ENCODE measurements around the gene GBA2. TPM values are rescaled to one million over a fixed set of nuclear protein-coding genes. Genes with fewer than 3 reads are reported as not detected.
A peak's percentile ranks its signal among the peaks of the same experiment; 100 is the strongest.

The GBA2 gene
- total RNA-seq, 1 donor from 2014 or later, result 43.6 TPM

DNA sequence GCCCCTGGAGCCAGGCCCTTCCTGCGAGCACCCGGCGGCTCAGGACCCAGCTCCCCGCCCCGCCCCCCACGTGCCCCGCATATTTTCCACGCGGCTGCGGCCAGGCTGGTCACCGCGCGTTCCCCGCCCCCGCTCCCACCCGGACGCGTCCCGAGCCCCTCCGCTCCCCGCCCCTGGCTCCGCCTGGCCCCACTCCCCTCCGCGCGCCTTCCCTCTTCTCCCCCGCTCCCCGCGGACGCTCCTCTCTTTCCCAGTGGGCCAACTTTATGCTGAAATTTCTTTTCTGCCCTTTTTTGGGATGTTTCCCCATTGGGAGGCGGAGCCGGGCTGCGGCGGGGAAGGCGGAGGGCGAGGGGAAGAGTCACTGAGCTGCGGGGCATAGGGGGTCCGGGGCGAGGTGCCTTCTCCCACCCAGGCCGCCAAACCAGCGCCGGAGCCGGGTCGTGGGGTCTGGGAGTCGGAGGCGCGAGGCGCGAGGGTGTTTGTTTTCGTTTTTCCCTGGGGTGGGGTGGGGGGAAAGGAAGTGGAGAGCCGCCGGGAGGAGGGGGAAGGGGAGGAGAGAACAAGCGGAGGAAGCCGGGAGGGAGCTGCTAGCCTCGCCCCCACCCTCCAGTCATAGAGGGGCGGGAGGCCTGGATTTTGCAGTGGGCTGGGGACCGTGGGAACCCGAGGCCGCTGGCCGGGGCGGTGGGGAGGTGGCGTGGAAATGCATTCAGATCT is 58.3 kb downstream of the GBA2 start:
- DNase-seq, result peak; percentile 91

DNA sequence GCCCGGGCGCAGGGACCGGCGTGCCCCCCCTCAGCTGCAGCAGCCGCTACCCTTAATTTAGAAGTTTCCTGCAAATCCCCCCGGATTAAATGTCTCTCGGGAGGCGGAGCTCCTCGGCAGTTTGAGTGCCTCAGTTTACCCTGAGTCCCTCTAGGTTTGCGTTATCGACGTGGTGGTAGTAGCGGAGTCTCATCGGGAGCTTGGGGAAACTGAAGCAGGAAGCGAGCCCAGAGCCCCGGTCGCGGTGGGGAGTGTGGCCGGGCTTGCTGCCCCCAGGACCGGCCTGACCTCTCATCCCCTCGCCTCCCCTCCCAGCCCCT is 58.8 kb downstream of the GBA2 start:
- no peak for DNase-seq

DNA sequence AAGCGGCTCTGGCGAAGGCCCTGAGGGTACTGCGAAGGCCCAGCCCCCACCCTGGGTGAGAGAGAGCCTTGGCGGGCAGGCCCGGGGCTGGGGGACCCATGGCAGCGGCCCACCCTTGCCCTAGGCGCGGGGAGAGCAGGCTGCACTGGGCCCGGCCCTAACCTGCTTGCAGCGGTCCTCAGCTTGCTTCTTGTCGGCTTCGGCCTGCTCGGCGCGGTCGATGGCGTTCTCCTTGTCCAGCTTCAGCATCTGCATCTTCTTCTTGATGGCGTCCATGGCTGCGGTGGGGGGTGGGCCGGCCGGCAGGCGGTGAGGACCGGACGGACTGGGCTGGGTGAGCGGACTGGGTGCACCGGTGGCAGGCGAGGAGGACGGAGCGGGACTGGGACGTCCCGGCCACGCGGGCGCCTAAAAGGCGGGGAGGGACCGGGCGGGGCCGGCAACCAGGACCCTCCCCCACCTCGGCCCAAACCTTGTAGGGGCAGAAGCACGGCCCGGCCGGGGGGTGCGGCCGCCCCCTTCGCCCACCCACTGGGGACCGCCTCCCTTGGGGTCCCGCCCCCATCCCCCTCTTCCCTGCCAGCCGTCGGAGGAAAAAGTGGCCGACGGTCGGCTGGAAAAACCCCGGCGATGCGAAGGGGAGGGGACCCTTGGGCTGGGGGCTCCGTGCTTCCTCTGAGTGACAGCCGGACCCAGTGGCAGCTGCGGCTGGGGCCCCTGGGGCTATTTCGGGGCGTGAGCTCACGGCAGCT is 59.3 kb downstream of the GBA2 start, which contains the start of gene TPM2:
TSS of gene TPM2 (minus strand) at position 384 of the 752 bp plus-strand sequence. CDS start at position 276, 108 bp downstream.
- peak; percentile 96 for DNase-seq

DNA sequence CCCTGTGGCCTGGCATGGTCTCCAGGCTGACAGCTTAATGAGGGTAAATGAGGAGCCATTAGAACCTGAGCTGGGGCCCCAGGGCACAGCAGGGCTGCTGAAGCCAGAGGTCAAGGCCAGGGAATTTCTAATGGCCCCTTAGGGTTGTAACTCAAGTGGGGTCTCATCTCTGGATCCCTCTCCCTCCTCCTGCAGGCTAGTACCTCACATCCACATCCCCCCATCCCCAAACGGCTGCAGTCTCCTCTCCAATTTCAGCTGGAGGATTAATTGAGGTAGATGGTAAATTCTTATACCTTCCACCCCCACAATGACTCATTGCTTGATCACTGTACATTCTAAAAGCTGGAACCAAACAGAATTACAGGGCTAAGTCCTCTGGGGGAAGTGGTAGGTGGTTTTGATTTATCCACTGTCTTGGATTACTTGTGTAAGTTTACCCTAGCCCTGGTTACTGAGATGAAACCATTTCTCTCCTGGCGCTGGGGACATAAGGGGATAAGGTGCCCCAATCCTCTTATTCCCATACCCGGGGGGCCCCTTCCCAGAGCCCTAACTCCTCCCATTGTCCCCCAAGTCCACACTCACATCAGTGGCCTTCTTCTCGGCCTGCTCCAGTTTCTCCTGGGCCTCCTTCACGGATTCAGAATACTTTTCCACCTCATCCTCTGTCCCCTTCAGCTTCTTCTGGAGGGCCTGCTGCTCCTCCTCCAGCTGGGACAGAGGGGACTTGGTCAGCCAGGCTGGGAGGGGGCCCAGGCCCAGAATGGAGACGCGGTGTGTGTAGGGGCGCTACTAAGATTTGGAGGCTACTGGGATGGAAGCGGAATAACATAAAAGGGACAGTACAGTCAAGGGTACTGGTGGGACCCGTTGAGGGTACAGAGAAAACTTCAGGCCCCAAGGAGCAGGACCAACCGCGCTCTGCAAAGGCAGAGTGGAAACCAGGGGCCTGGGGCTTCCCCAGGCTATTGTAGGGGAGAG is 60.2 kb downstream of the GBA2 start:
- peak; percentile 37 for DNase-seq

DNA sequence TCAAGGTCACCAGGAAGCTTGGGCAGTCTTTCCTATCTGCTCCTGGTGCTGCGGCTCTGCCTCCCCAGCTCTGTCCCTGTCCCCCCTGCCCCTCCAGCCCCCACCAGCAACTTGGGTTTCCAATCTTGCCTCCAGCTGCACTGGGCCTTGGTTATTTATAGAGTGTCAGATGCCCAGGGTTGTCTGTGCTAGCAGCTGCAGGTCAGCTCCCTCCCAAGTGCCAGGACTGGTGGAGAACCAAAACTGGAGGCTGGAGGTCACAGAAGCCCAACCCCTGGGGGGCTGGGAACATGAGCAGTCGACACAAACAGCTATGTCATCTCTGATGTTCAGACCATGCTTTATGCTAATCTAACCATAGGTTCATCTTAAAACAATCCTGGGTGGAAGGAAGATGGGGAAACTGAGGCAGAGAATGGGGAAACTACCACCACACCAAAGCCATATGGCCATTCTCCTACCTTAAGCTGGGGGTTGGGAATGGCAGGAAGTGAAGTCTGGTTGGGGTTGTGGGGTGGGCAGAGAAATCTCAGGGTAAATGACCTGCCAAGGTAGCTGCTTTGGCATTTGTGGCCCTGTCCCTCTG is 61.0 kb downstream of the GBA2 start:
- peak; percentile 80 for DNase-seq

DNA sequence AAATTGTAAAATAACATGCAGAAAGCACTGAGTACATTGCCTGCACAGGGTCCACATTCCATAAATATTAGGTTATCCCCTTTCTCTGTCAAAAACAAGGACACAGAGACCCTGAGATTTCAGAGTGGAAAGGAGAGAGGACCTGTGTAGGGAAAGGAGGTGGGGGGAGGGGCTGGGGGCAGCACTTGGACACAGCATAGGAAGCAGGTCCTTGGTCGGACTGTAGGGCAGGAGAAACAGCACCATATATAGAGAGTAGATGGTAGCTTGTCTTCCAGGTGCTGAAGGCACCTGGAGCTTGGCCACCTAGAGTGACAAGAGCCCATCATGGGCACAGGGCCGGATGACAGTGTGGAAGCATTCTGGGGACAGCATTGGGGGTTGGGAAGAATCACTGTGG is 61.7 kb downstream of the GBA2 start:
- peak; percentile 14 for DNase-seq

Small RNAs within 50 kb of the gene (small RNA-seq; reads per million reads assigned to genes)
- gene MIR6853 (ENCODE audit: low replicate concordance), result 0.06 reads per million

Other genes starting within 250 kb of the GBA2 start
- gene TESK1, start 144.0 kb downstream of the GBA2 start, total RNA-seq, result 15.8 TPM
- gene CD72, start 130.8 kb downstream of the GBA2 start, total RNA-seq, result 1.7 TPM
- not detected for gene SIT1, start 98.3 kb downstream of the GBA2 start, total RNA-seq
- 2,887 TPM for gene RMRP, start 91.2 kb downstream of the GBA2 start, total RNA-seq
- gene CCDC107, start 90.9 kb downstream of the GBA2 start, total RNA-seq, result 16.9 TPM
- gene ARHGEF39, start 84.0 kb downstream of the GBA2 start, total RNA-seq, result 1.0 TPM
- 0.82 TPM for gene CA9, start 75.3 kb downstream of the GBA2 start, total RNA-seq
- 3,889 TPM for gene TPM2, start 59.3 kb downstream of the GBA2 start, total RNA-seq
- 210 TPM for gene TLN1, start 17.0 kb downstream of the GBA2 start, total RNA-seq
- gene CREB3, start 16.6 kb downstream of the GBA2 start, total RNA-seq, result 20.3 TPM
- 16.7 TPM for gene RGP1, start 59 bp upstream of the GBA2 start, total RNA-seq
- gene MSMP, start 5.0 kb upstream of the GBA2 start, total RNA-seq, result not detected
- gene NPR2, start 42.4 kb upstream of the GBA2 start, total RNA-seq, result 24.5 TPM
- gene SPAG8, start 63.0 kb upstream of the GBA2 start, total RNA-seq, result 3.7 TPM
- gene HINT2, start 65.8 kb upstream of the GBA2 start, total RNA-seq, result 18.1 TPM
- gene FAM221B, start 79.5 kb upstream of the GBA2 start, total RNA-seq, result not detected
- gene TMEM8B, start 80.0 kb upstream of the GBA2 start, total RNA-seq, result 8.2 TPM
- not detected for gene OR13J1, start 121.2 kb upstream of the GBA2 start, total RNA-seq
- not detected for gene HRCT1, start 157.0 kb upstream of the GBA2 start, total RNA-seq
- 1.8 TPM for gene SPAAR, start 160.3 kb upstream of the GBA2 start, total RNA-seq
- not detected for gene OR2S2, start 208.9 kb upstream of the GBA2 start, total RNA-seq